Esophagus muscularis mucosa (tissue), 4 donors: ENCODE data around the gene TPCN1.

Experiments used
- EP300 ChIP-seq: sonication (generic); formaldehyde crosslinking; IDR thresholded peaks from one replicate; pipeline ENCODE4 v1.6.1; 2017; ENCODE audit warnings: antibody characterized with exemption
- POLR2A ChIP-seq: fragments of 450-650 bp; IDR thresholded peaks from one replicate; pipeline ENCODE4 v1.6.1; 2017; ENCODE audit warnings: antibody characterized with exemption, moderate library complexity, mild to moderate bottlenecking, low read depth
- TF ChIP-seq, protein P1 (sequence below), 3 experiments: fragments of 200-600 bp in 2 of 3; fragments of 450-650 bp in 1 of 3; sonication (generic) in 2 of 3; IDR thresholded peaks; one replicate each; pipeline ENCODE4 v1.5.1; 2017 to 2019; ENCODE audit warnings: antibody characterized with exemption in 3 of 3, mild to moderate bottlenecking in 2 of 3, moderate library complexity in 1 of 3

DNA sequence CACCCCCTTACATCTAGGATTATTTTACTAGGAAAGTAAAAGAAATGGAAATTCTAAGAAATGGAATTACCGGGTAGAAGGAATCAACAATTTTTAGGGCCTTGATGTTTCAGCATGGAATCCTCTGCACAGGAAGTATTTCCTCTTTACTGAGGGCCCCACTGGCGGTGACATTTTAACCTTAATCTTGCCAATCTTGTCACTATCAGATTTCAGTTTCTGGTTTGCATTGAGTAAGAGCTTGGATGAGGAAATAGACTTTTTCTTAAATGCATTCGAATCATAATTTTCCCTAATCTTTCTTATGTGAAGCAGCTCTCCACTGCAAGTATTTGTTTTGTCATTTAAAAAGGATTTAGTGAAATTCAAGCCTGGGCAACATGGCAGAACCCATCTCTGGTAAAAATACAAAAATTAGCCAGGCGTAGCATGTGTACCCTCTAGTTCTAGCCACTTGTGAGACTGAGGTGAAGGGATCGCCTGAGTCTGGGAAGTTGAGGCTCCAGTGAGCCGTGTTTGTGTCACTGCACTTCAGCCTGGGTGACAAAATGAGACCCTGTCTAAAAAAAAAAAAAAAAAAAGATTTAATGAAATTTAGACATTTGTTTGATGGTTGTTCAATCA lies 40.7 kb downstream of the TPCN1 start:
- TF ChIP-seq, protein P1, sequence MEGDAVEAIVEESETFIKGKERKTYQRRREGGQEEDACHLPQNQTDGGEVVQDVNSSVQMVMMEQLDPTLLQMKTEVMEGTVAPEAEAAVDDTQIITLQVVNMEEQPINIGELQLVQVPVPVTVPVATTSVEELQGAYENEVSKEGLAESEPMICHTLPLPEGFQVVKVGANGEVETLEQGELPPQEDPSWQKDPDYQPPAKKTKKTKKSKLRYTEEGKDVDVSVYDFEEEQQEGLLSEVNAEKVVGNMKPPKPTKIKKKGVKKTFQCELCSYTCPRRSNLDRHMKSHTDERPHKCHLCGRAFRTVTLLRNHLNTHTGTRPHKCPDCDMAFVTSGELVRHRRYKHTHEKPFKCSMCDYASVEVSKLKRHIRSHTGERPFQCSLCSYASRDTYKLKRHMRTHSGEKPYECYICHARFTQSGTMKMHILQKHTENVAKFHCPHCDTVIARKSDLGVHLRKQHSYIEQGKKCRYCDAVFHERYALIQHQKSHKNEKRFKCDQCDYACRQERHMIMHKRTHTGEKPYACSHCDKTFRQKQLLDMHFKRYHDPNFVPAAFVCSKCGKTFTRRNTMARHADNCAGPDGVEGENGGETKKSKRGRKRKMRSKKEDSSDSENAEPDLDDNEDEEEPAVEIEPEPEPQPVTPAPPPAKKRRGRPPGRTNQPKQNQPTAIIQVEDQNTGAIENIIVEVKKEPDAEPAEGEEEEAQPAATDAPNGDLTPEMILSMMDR (IDR thresholded peaks at IDR 0.05): no peak
- TF ChIP-seq POLR2A (no peak), EP300 (no peak)
